HG03460 (cell line): ENCODE results near the gene CERK.

Experiments
- ATAC-seq: cut with Tn5 transposase; IDR thresholded peaks from one replicate; pipeline ENCODE4 v1.9.1; 2021; ENCODE audit not compliant: unreplicated experiment

Gene CERK

GRCh38 chr22:46703996-46704370 lies 34.1 kb downstream of the CERK start:
- no peak for ATAC-seq

- no peak for ATAC-seq
Measured at GRCh38 chr22:46703171-46703995, 34.7 kb downstream of the CERK start.

DNA sequence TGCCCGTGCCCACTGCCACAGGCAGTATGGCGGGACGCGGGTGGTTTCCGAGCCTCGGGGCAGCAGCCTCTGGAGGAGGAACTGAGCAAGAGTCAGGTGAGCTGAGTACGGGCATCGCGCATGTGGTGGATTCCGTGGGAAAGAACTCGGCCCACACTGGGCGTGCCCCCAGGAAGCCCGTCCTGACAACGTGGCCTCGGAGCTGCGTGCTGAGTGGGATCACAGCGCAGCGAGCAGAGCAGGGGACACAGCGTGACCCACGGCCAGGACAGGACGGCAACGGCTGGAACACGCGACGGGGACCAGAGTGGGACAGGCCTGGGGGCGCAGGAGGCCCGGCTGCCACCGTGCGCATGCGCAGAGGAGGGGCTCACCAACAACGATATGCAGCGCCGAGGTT lies 36.8 kb downstream of the CERK start:
- no peak for ATAC-seq

- ATAC-seq, result no peak
Measured at GRCh38 chr22:46699091-46699490, 39.0 kb downstream of the CERK start.

GRCh38 chr22:46697811-46698515 lies 40.1 kb downstream of the CERK start:
- no peak for ATAC-seq

DNA sequence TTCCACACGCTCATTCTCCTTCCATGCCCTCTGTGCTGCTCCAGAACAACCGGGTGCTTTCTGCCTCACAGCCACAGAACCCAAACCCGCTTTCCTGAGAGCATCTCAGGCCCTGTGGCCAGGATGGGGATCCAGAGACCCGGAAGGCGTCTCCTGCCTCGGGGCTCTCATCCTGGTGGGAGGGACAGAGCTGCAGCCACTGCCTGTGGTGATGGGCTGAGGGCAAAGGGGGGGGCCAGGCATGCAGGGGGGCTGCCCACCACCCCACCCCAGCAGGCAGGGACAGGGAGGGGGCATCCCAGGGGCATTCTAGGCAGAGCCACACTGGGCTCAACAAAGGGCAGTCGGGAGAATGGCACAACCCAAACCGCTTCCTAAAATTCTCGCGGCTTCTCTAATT lies 41.4 kb downstream of the CERK start:
- no peak for ATAC-seq

DNA sequence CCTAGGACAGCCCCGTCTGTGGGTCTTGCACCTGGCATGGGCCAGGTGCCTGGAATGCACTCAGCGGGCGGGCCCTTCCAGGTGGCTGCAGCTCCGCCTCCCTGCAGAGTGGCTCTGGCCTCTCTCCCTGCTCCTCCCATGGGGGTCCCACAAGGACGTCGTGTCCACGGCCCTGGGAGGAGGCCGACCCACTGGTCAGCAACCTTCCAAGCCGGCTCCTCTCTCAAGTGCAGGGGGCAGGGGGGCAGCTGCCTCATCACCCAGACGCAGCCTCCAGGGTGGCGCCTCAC lies 41.9 kb downstream of the CERK start:
- ATAC-seq, result no peak

GRCh38 chr22:46695346-46696228 lies 42.5 kb downstream of the CERK start:
- ATAC-seq, result no peak

- ATAC-seq, result no peak
Measured at GRCh38 chr22:46694416-46695170, 43.5 kb downstream of the CERK start.

- no peak for ATAC-seq
Measured at GRCh38 chr22:46693634-46694415, 44.2 kb downstream of the CERK start.

DNA sequence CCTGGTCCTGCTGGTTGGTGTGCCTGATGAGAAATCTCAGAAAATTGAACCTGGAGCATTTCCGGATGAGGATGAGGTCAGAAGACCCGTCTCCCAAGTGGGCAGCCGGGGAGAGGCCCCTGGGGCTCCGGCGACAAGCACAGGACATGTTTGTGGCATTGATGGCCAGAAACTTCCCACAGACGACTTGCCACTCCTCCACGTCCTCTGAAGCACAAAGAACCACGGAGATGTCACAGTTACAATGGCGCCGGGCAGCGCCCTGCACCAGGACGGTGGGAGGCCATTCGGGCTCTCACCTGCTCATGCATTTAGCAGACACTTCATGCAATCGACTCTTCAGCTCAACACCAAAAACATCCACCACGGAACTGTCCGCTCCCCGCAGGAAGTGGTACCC lies 46.5 kb downstream of the CERK start:
- no peak for ATAC-seq

DNA sequence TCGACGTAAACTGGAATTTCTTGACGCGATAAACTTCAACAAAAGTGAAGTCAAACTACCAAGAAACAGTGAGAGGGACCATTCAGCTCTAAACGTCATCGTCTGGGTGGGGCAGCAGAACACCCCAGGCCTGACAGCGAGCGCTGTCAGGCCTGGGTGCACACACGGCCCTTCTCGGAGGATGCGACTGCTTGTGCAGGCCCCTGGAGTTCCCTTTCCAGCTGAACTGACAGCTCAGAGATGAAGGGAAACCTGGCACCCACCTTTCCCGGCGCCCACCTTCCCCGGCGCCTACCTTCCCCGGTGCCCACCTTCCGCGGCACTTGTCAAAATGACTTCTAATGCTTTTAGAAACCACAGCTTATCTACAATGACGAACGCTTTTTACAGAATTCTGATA lies 47.9 kb downstream of the CERK start:
- ATAC-seq, result no peak

- ATAC-seq, result no peak
Measured at GRCh38 chr22:46688949-46689348, 49.1 kb downstream of the CERK start.

GRCh38 chr22:46687460-46687859 lies 50.6 kb downstream of the CERK start:
- ATAC-seq, result no peak

DNA sequence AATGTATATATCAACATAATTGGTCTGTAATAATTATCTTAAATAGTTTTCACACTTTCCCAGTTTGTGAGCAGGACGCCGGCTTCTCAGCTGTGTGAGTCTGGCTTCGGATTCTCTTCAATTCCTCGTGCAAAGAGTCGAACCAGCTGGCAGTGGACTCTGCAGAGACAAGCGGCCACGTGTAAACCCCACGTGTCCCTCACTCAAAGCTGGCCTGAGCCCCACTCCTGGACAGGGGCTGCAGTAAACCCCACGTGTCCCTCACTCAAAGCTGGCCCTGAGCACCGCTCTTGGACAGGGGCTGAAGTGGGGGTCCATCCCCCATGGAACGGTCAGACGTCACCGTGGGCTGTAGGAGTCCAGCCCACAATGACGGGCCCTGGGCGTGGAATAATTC lies 51.0 kb downstream of the CERK start:
- ATAC-seq, result no peak

DNA sequence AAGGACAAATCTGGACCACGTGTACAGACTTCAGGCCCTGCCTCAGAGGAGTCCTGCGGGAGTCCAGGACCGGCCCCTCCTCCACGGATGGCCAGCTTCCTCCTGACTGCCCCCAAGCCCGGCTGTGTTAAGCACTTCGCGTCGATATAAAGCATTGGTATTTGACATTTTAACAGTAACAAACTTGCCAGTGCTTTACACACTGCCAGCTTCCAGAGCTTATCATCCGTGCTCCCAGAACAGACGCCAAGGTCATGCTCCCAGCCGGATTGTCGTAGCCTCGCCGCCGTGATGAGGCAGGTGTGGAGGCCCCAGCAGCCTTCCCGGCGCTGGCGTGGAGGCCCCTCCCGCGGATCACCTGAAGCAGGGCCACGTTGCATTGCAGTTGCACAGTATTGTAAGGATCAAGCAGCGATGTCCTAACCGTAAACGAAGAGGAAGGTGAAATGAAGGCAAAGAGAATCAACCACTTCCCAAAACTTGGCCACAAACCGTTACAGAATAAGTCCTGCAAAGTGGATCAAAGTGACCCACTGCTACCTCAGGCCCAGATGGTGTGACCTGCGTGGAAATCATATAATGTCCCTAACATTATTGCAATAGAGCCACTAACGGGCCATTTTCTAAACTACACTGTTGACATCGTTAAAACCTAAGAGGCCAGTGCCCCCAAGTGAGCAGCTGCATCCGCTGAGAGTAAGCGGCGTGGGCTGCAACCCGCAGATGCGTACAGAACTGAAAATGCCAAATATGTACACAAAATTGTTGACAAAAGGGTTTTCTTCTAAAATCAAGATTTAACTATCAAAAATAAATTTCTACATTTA lies 51.6 kb downstream of the CERK start:
- no peak for ATAC-seq

DNA sequence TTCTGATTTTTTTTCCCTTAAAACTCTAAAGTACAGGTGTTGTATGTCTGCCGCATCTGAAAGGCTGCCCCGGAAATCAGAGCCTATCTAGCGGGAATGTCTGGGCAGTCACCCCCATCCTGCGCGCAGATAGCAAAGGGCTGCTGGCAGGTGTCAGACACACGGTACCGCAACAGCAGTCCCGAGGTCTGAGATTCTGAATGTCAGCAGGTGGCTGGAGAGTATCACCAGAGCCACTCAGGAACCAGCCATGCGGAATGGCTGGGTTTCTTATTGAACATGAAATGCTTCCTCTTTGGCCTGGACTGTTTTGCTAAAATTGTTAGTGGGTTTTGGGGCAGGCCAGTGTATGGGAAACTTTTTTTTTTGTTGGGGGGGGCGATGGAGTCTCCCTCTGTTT lies 53.3 kb downstream of the CERK start:
- ATAC-seq, result peak; percentile 71

DNA sequence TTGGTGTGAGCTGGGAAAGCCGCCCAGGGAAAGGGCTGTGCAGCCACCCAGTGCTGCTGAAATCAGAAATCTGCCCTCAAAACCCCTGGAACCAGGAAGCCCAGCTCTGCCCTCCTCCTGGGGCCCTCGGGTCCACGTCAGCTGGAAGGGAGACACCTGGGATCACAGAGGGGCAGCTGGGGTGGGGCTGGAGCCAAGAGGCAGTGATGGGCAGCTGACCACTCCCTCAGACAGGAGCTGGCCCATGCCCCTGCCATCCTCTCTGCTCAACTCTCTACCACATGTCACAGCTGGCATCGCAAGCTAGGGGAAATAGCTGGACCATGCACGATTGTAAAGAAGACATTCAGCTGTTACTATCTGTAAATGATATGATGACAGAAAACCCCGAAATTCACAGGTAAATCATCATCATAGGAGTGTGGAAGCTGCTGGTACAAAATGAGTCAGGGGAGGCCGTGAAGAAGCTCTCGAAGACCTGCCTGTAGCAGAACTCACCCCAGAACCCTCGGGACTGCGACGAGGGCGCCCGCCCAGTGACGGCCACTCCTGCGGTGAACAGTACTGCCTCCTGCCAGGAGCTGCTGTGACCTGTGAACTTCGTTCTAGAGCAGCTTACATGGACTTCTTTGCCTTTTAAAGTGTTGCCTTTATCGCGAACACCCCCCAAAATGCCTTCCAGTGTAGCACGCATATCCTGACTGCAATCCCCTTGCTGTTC lies 55.9 kb downstream of the CERK start:
- ATAC-seq, result no peak

GRCh38 chr22:46681010-46681409 lies 57.0 kb downstream of the CERK start:
- ATAC-seq, result no peak
